ENCODE results near the gene SBSN.

SBSN gene

DNA sequence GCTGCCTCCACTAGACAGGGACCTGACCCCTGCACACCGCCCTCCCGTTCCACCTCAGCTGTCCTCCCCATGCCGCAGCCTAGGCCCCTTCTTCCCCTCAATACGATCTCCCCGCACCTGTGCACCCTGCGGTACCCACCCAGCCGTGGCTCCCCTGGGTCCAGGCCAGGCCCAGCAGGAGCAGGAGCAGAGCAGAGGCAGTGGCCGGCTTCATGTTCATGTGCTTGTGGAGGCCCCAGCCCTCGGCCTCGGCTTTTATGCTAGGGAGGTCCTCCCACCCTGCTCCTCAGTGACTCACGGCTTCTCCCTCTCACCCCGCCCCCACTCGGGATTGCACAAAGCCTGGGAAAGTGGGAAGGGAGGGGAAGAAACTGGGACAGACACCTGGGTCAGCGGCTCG lies 26.4 kb downstream of the SBSN start:
- Histone ChIP-seq H3K36me3 (ENCODE audit: control insufficient read depth, insufficient read depth, low read length) (peaks cover 94% of the 10 kb centered on the region), H3K4me3 (ENCODE audit: low read depth, low read length) (no peak overlapping the region), H3K9ac (ENCODE audit: low read depth, low read length) (no peak overlapping the region), H3K9me3 (ENCODE audit: control insufficient read depth, insufficient read depth, low read length) (no peaks in the 10 kb centered on the region), H3K27ac (ENCODE audit: low read depth, low read length) (no peak overlapping the region), H3K27me3 (ENCODE audit: control insufficient read depth, insufficient read depth, low read length) (no peaks in the 10 kb centered on the region), H3K4me1 (ENCODE audit: control insufficient read depth, insufficient read depth, low read length) (no peaks in the 10 kb centered on the region)

DNA sequence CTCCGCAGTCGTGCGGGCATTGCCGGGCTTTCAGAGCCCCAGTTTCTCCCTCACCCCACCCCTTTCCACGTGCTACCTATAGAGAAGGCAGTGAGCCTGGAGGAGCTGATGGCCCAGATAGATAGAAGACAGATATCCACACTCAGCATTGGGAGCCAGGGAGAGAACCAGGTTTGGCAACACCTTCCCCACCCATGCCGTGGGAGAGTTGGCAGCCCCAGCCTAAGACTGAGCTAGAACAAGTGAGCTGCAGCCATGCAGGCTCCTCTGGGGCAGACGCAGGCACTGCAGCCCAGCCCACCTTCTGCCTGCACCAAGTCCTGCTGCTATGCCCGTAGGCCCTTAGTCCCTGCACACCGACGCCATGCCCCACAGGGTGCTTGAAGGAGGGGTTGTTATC lies 27.5 kb downstream of the SBSN start:
- no peaks in the 10 kb centered on the region for H3K9me3 ChIP-seq (ENCODE audit: control insufficient read depth, insufficient read depth, low read length)
- H3K27me3 ChIP-seq (ENCODE audit: control insufficient read depth, insufficient read depth, low read length): no peaks in the 10 kb centered on the region
- no peak overlapping the region for H3K9ac ChIP-seq (ENCODE audit: low read depth, low read length)
- H3K36me3 ChIP-seq (ENCODE audit: control insufficient read depth, insufficient read depth, low read length): peaks cover 83% of the 10 kb centered on the region
- H3K4me3 ChIP-seq (ENCODE audit: low read depth, low read length): no peak overlapping the region
- H3K27ac ChIP-seq (ENCODE audit: low read depth, low read length): no peak overlapping the region
- peaks cover 3% of the 10 kb centered on the region for H3K4me1 ChIP-seq (ENCODE audit: control insufficient read depth, insufficient read depth, low read length)

DNA sequence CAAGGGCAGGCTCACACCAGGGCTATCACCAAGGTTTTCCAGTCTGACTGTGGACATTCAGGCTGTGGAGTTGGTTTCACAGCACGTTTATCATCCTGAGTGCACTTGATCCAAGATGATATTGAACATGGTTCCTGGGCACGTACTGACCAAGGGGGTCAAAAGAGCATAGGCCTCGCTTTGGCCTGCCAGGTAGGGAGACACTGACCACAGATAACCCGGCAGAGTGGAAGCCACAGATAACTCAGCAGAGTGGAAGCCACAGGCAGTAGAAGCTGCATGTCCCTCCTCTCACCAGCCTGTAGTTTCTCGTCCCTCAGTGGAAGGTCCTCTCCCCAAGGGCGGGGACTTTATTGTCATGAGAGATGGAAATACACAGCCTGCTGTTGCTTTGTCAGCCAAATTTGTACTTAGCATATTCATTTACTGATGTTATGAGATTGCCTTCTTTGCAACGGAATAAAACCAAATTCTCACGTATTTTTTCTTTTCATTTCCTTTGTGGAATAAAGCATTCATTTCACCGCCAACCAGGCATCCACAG lies 29.1 kb downstream of the SBSN start:
- Histone ChIP-seq H3K36me3 (ENCODE audit: control insufficient read depth, insufficient read depth, low read length) (peaks cover 67% of the 10 kb centered on the region), H3K9me3 (ENCODE audit: control insufficient read depth, insufficient read depth, low read length) (no peaks in the 10 kb centered on the region), H3K4me1 (ENCODE audit: control insufficient read depth, insufficient read depth, low read length) (peaks cover 8% of the 10 kb centered on the region), H3K4me3 (ENCODE audit: low read depth, low read length) (no peak overlapping the region), H3K9ac (ENCODE audit: low read depth, low read length) (no peak overlapping the region), H3K27me3 (ENCODE audit: control insufficient read depth, insufficient read depth, low read length) (no peaks in the 10 kb centered on the region), H3K27ac (ENCODE audit: low read depth, low read length) (no peak overlapping the region)

DNA sequence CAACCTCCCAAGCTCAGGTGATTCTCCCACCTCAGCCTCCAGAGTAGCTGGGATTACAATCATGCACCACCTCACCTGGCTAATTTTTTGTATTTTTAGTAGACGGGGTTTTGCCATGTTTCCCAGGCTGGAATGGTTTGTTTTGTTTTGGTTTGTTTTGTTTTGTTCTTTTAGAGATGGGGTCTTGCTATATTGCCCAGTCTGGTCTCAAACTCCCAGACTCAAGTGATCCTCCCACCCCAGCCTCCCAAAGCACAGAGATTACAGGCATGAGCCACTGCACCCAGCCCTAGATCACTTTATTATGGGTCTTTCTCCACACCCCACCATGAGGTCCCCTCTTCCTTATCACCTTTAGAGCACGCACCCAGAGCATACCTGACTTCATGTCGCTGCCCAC lies 29.9 kb downstream of the SBSN start:
- H3K4me3 ChIP-seq (ENCODE audit: low read depth, low read length): no peak overlapping the region
- no peaks in the 10 kb centered on the region for H3K9me3 ChIP-seq (ENCODE audit: control insufficient read depth, insufficient read depth, low read length)
- H3K36me3 ChIP-seq (ENCODE audit: control insufficient read depth, insufficient read depth, low read length): peaks cover 61% of the 10 kb centered on the region
- H3K4me1 ChIP-seq (ENCODE audit: control insufficient read depth, insufficient read depth, low read length): peaks cover 8% of the 10 kb centered on the region
- no peaks in the 10 kb centered on the region for H3K27me3 ChIP-seq (ENCODE audit: control insufficient read depth, insufficient read depth, low read length)
- H3K27ac ChIP-seq (ENCODE audit: low read depth, low read length): no peak overlapping the region
- no peak overlapping the region for H3K9ac ChIP-seq (ENCODE audit: low read depth, low read length)

DNA sequence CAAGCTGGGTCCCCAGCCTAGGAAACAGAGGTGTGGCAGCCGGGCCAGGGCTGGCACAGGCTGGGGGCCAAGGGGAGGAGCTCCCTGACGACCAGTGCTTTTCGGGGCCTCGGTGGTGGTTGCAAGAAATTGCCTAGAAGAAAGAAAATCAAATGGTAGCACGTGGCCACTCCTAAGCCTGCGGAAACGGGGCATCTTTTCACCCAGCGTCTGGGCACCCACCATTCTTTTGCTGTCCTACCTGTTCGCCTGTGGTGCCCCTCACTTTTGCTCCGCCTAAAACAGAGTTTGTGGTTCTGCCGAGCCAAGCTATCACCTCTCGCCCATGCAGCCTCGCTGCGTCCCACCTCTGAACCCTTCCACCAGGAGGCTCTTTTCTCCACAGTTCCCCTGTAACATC lies 30.7 kb downstream of the SBSN start:
- Histone ChIP-seq H3K27ac (ENCODE audit: low read depth, low read length) (no peak overlapping the region), H3K36me3 (ENCODE audit: control insufficient read depth, insufficient read depth, low read length) (peaks cover 53% of the 10 kb centered on the region), H3K27me3 (ENCODE audit: control insufficient read depth, insufficient read depth, low read length) (no peaks in the 10 kb centered on the region), H3K4me1 (ENCODE audit: control insufficient read depth, insufficient read depth, low read length) (peaks cover 8% of the 10 kb centered on the region), H3K9ac (ENCODE audit: low read depth, low read length) (no peak overlapping the region), H3K4me3 (ENCODE audit: low read depth, low read length) (no peak overlapping the region), H3K9me3 (ENCODE audit: control insufficient read depth, insufficient read depth, low read length) (no peaks in the 10 kb centered on the region)

DNA sequence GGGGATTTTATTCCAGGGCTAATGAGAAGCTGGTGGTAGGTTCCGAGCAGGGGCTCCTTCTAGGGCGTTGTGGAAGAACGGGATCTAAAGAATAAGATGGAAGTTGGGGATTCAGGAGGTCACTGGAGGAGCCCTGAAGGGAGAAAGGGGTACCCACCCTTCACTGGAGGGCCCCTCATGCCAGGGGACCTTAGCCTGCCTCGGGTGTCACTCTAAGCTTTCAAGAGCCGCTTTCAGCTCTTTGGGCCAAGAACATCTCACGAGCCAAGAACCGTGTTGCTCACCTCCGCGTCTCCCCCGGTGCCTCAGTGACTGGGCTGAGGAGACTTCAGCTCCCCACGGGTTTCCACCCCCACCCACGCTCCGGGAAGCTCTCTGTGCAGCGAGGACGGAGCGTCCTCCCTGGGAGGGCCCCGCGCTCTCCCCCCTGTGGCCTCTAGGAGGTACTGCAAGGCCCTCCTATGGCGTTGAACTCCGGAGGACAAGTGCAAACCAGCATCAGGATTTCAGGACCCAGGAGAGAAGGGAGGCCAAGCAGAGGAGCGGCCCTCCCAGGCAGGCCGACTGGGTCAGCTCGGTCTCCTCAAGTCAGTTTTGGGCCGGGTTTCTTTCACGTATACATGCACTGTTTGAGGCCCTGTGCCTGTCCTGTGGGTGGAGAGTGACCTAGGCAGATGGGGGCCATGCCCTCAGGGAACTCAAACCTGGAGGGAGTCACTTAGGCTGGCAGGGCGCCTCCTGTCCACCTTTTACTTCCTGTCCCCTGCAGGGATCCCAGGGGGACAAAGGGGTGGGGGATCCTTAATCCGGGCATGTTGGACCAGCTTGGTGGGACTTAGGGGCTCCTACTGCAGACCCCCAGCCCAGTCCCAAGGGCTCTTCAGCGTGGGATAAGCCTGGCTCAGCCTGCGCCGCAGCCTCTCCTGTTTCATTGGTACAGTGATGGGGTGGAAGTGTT lies 32.7 kb downstream of the SBSN start:
- H3K36me3 ChIP-seq (ENCODE audit: control insufficient read depth, insufficient read depth, low read length): peaks cover 35% of the 10 kb centered on the region
- no peak overlapping the region for H3K4me3 ChIP-seq (ENCODE audit: low read depth, low read length)
- H3K27me3 ChIP-seq (ENCODE audit: control insufficient read depth, insufficient read depth, low read length): peaks cover 6% of the 10 kb centered on the region; the same call in 1 of the 2 replicates

DNA sequence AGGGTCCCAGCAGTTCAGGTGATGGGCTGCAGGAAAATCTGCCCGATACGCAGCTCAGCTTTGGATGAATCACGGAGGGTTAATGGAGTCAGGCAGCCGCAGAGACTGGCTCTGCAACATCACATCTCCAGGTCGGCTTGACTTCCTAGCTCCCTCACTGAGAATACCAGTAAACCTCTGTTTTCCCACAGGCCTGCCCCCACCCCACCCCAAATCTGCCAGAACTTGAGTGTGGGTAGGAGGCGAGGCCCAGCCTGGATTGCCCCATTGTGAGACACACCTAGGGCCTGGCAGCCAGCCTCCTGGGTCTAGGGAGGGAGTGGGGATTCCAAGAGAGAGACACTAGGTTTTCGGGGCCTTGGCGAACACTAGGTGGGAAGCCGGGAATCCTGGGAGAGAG lies 34.1 kb downstream of the SBSN start:
- H3K9ac ChIP-seq (ENCODE audit: low read depth, low read length): no peak overlapping the region
- no peak overlapping the region for H3K4me3 ChIP-seq (ENCODE audit: low read depth, low read length)
- no peak overlapping the region for H3K27ac ChIP-seq (ENCODE audit: low read depth, low read length)
- peaks cover 21% of the 10 kb centered on the region for H3K36me3 ChIP-seq (ENCODE audit: control insufficient read depth, insufficient read depth, low read length)
- H3K9me3 ChIP-seq (ENCODE audit: control insufficient read depth, insufficient read depth, low read length): no peaks in the 10 kb centered on the region
- H3K27me3 ChIP-seq (ENCODE audit: control insufficient read depth, insufficient read depth, low read length): peaks cover 6% of the 10 kb centered on the region; the same call in 1 of the 2 replicates
- H3K4me1 ChIP-seq (ENCODE audit: control insufficient read depth, insufficient read depth, low read length): peaks cover 8% of the 10 kb centered on the region

More for the DNA sequence above, 32.7 kb downstream of the SBSN start:
- H3K4me1 ChIP-seq (ENCODE audit: control insufficient read depth, insufficient read depth, low read length): peaks cover 8% of the 10 kb centered on the region
- H3K9me3 ChIP-seq (ENCODE audit: control insufficient read depth, insufficient read depth, low read length): no peaks in the 10 kb centered on the region
- no peak overlapping the region for H3K27ac ChIP-seq (ENCODE audit: low read depth, low read length)
- no peak overlapping the region for H3K9ac ChIP-seq (ENCODE audit: low read depth, low read length)

DNA sequence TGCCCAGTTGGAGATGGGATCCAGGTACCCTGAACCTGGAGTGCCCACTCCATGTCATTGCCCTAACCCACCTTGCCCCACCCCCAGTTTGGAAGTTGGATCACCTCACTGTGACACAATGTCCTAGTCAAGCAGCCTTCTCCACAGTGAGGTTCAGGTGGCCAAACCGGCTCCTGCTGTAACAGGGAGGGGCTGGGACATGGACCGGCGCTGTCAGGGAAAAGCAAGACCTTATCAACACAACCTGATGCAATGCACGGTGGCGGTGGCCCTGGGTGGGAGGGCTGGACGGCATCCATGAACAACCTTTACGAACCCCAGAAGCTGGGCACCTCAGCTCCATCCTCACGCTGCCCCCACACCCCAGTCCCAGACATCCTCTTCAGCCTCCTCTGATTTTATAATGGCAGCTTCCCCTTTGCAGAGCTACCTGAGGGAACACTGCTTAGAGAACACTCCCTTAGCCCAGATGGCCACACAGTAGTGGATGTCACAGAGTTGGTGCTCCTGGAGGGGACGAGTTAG lies 36.2 kb downstream of the SBSN start:
- Histone ChIP-seq H3K27me3 (ENCODE audit: control insufficient read depth, insufficient read depth, low read length) (peaks cover 10% of the 10 kb centered on the region; the same call in 1 of the 2 replicates), H3K27ac (ENCODE audit: low read depth, low read length) (no peak overlapping the region), H3K4me3 (ENCODE audit: low read depth, low read length) (no peak overlapping the region), H3K9me3 (ENCODE audit: control insufficient read depth, insufficient read depth, low read length) (no peaks in the 10 kb centered on the region), H3K9ac (ENCODE audit: low read depth, low read length) (no peak overlapping the region), H3K4me1 (ENCODE audit: control insufficient read depth, insufficient read depth, low read length) (peaks cover 8% of the 10 kb centered on the region), H3K36me3 (ENCODE audit: control insufficient read depth, insufficient read depth, low read length) (peaks cover under 1% of the 10 kb centered on the region; the same call in 1 of the 2 replicates)

DNA sequence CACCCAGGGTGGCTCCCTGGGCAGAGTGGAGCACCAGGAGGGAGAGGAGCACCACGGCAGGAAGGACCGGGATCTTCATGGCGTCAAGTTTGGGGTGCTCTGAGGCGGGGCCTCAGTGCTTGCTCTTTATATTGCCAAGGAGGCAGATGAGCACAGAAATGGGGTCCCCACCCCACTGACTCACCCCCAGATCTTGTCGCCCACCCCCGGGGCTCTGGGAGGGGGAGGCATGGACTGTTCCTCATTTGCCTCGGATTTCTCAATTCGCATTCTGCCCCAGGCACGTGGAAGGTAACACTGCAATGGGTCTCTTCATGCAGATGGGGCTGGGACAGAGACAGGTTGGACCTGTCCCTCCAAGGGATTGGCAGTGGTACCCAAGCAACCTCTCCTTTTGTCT lies 37.7 kb downstream of the SBSN start, which contains the start of gene KRTDAP:
Gene KRTDAP (minus strand): TSS at position 101 of the 400 bp plus-strand sequence. CDS start 22 bp downstream, at position 79.
- H3K27me3 ChIP-seq (ENCODE audit: control insufficient read depth, insufficient read depth, low read length): peaks cover 12% of the 10 kb centered on the region; the same call in 1 of the 2 replicates
- no peak within 1 kb of the TSS for H3K9ac ChIP-seq (ENCODE audit: low read depth, low read length)
- H3K27ac ChIP-seq (ENCODE audit: low read depth, low read length): no peak within 1 kb of the TSS
- no peak within 1 kb of the TSS for H3K4me3 ChIP-seq (ENCODE audit: low read depth, low read length)
- H3K9me3 ChIP-seq (ENCODE audit: control insufficient read depth, insufficient read depth, low read length): no peaks in the 10 kb centered on the region
- H3K4me1 ChIP-seq (ENCODE audit: control insufficient read depth, insufficient read depth, low read length): 0 out of 2 replicates have a peak, but pooled peaks cover 4% of the 10 kb centered on the region
- H3K36me3 ChIP-seq (ENCODE audit: control insufficient read depth, insufficient read depth, low read length): no peaks in the 10 kb centered on the region

DNA sequence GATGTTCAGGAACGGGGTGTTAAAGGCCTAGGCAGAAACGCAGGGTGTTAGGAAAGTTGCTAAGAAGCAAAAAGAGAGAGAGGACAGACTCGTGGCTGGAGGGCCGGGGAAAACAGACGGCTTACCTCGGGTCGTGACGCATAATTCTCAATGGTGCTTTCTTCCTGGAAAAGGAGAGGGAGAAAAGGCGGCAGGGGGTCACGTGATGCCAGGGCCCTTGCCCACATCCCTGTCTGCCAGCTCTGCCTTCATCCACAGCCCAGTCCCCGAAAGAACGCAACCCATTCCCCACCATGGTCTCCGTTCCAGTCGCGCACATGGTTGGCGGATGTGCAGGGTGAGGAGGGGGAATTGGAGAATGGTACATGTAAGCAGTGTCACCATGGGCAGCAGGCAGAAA lies 39.4 kb downstream of the SBSN start:
- no peaks in the 10 kb centered on the region for H3K36me3 ChIP-seq (ENCODE audit: control insufficient read depth, insufficient read depth, low read length)
- H3K4me1 ChIP-seq (ENCODE audit: control insufficient read depth, insufficient read depth, low read length): no peaks in the 10 kb centered on the region
- H3K9ac ChIP-seq (ENCODE audit: low read depth, low read length): no peak overlapping the region
- no peak overlapping the region for H3K27ac ChIP-seq (ENCODE audit: low read depth, low read length)
- no peaks in the 10 kb centered on the region for H3K9me3 ChIP-seq (ENCODE audit: control insufficient read depth, insufficient read depth, low read length)
- H3K4me3 ChIP-seq (ENCODE audit: low read depth, low read length): no peak overlapping the region
- peaks cover 12% of the 10 kb centered on the region; the same call in 1 of the 2 replicates for H3K27me3 ChIP-seq (ENCODE audit: control insufficient read depth, insufficient read depth, low read length)
